Neural progenitor cell (in vitro differentiated cells): Measurements from ENCODE around the gene TPPP2.

Experiments
- EZH2 ChIP-seq: fragments of 200-600 bp; sonication (generic); IDR thresholded peaks from 2 replicates; pipeline ENCODE4 v1.6.1; 2017; ENCODE audit warnings: antibody characterized with exemption, mild to moderate bottlenecking, moderate library complexity
- EZH2phosphoT487 ChIP-seq: fragments of 200-600 bp; sonication (generic); IDR thresholded peaks from 2 replicates; pipeline ENCODE4 v1.6.1; 2017; ENCODE audit warnings: antibody characterized with exemption
- TF ChIP-seq, protein P1 (sequence below): fragments of 200-600 bp; sonication (generic); IDR thresholded peaks from 2 replicates; pipeline ENCODE4 v1.5.1; 2017; ENCODE audit warnings: antibody characterized with exemption, mild to moderate bottlenecking

DNA sequence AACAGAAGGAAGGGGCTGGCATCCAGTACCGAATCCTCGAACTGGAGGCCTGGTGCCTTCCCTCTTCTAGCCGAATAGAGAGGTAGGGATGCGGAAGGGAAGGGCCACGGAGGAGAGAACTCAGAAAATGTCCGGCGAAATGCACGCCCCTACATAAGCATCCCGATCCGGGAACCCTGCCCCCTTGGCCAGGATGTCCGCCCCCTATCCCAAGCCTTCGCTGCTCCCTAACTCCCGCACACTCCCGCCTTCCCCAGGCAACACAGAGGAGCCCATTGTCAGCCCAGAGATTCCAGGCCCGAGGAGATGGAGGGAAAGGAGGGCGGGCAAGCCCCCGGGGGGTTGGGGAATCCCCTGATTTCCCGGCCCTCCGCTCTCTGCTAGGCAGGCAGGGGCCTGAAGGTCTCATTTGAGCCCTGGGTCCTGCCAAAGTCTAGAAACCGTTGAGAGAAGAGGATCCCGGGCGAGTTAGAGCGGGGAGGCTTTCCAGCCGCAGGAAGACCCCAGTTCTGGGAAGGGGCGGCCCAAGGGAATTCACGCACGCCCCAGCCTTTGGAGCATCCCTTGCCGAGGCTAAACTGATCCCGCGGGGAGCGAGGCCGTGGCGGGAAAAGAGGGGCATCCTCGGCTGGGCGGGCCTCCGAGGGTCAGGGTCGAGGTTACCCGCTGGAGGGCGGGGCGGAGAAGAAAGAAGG lies 39.5 kb downstream of the TPPP2 start:
- TF ChIP-seq, protein P1, sequence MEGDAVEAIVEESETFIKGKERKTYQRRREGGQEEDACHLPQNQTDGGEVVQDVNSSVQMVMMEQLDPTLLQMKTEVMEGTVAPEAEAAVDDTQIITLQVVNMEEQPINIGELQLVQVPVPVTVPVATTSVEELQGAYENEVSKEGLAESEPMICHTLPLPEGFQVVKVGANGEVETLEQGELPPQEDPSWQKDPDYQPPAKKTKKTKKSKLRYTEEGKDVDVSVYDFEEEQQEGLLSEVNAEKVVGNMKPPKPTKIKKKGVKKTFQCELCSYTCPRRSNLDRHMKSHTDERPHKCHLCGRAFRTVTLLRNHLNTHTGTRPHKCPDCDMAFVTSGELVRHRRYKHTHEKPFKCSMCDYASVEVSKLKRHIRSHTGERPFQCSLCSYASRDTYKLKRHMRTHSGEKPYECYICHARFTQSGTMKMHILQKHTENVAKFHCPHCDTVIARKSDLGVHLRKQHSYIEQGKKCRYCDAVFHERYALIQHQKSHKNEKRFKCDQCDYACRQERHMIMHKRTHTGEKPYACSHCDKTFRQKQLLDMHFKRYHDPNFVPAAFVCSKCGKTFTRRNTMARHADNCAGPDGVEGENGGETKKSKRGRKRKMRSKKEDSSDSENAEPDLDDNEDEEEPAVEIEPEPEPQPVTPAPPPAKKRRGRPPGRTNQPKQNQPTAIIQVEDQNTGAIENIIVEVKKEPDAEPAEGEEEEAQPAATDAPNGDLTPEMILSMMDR = no peak
- no peak for TF ChIP-seq EZH2phosphoT487
- TF ChIP-seq EZH2 = no peak
